IMR-90 (cell line): ENCODE measurements around the gene MRGPRX2. TPM values are rescaled to one million over a fixed set of nuclear protein-coding genes. Genes with fewer than 3 reads are reported as not detected.

Experiments used
- ATAC-seq: fragments of 200-7000 bp; cut with Tn5 transposase; 2 replicates; pipeline ENCODE4 v1.9.1; 2020; ENCODE audit warnings: low read depth, mild to moderate bottlenecking, moderate library complexity
- BruUV-seq: library from RNA; stranded (reverse); fragments of 400-500 nt; replicated peaks from 2 replicates; lab custom pipeline; 2021; lab: Mats Ljungman, UMichigan
- CTCF ChIA-PET: fragments of 300-600 bp; formaldehyde crosslinking; extraction: SDS; loops from one replicate; lab custom pipeline; 2021; ENCODE audit warnings: antibody characterized with exemption; lab: Yijun Ruan, JAX
- POLR2A ChIA-PET: fragments of 300-600 bp; sonication (Branson Sonifier 250); formaldehyde crosslinking; loops from one replicate; lab custom pipeline; 2022; ENCODE audit warnings: antibody characterized with exemption; ENCODE audit not compliant: unreplicated experiment; lab: Charles Lee
- DNase-seq: peaks from one replicate; pipeline ENCODE4 v3.0.0; 2013
- H2AFZ ChIP-seq: replicated peaks from 2 replicates; pipeline ENCODE3; 2013; ENCODE audit warnings: low read length, mild to moderate bottlenecking; ENCODE audit not compliant: poor library complexity
- H2AK5ac ChIP-seq: 2 replicates; pipeline ENCODE4 v1.6.1; 2013; ENCODE audit warnings: low read depth, low read length, inconsistent platforms
- H2AK9ac ChIP-seq: replicated peaks from 2 replicates; pipeline ENCODE3; 2013; ENCODE audit warnings: mild to moderate bottlenecking, low read depth, low read length, moderate library complexity; ENCODE audit not compliant: poor library complexity
- H2BK120ac ChIP-seq: 2 replicates; pipeline ENCODE4 v1.6.1; 2013; ENCODE audit warnings: low read depth, low read length, inconsistent platforms
- H2BK15ac ChIP-seq: 3 replicates; pipeline ENCODE4 v1.6.1; 2013; ENCODE audit warnings: low read depth, low read length, inconsistent platforms
- H2BK20ac ChIP-seq: 2 replicates; pipeline ENCODE4 v1.6.1; 2013; ENCODE audit warnings: low read depth, mild to moderate bottlenecking, inconsistent platforms, low read length, moderate library complexity
- H2BK5ac ChIP-seq: 2 replicates; pipeline ENCODE4 v1.6.1; 2013; ENCODE audit warnings: mild to moderate bottlenecking, low read depth, low read length, inconsistent platforms; ENCODE audit not compliant: poor library complexity, severe bottlenecking
- H3K14ac ChIP-seq: replicated peaks from 2 replicates; pipeline ENCODE4 v1.6.1; 2013; ENCODE audit warnings: low read depth, low read length, inconsistent platforms
- H3K18ac ChIP-seq: 2 replicates; pipeline ENCODE4 v1.6.1; 2013; ENCODE audit warnings: low read depth, low read length, control low read depth
- H3K23ac ChIP-seq: 2 replicates; pipeline ENCODE4 v1.6.1; 2013; ENCODE audit warnings: low read depth, low read length, inconsistent platforms
- H3K27ac ChIP-seq: 2 replicates; pipeline ENCODE4 v1.5.1; 2013; ENCODE audit warnings: mild to moderate bottlenecking, control low read depth, low read length; ENCODE audit not compliant: insufficient read depth
- H3K27me3 ChIP-seq: 2 replicates; pipeline ENCODE4 v1.6.1; 2013; ENCODE audit warnings: low read length; ENCODE audit not compliant: control insufficient read depth, insufficient read depth
- H3K36me3 ChIP-seq: 2 replicates; pipeline ENCODE4 v1.6.1; 2013; ENCODE audit warnings: low read length, mixed read lengths; ENCODE audit not compliant: control insufficient read depth, insufficient read depth
- H3K4ac ChIP-seq: 2 replicates; pipeline ENCODE4 v1.6.1; 2013; ENCODE audit warnings: low read depth, low read length, inconsistent platforms
- H3K4me1 ChIP-seq: 2 replicates; pipeline ENCODE4 v1.6.1; 2013; ENCODE audit warnings: low read length, mixed read lengths; ENCODE audit not compliant: control insufficient read depth, insufficient read depth
- H3K4me2 ChIP-seq: 2 replicates; pipeline ENCODE4 v1.6.1; 2013; ENCODE audit warnings: low read depth, mild to moderate bottlenecking, control low read depth, low read length, moderate library complexity
- H3K4me3 ChIP-seq: 2 replicates; pipeline ENCODE4 v1.5.1; 2013; ENCODE audit warnings: low read depth, mild to moderate bottlenecking, control low read depth, low read length, moderate library complexity; ENCODE audit not compliant: insufficient read depth
- H3K56ac ChIP-seq: 2 replicates; pipeline ENCODE4 v1.6.1; 2013; ENCODE audit warnings: low read length, inconsistent platforms; ENCODE audit not compliant: insufficient read depth; ENCODE audit errors: extremely low read depth
- H3K79me1 ChIP-seq, 2 experiments: 2 replicates each; pipeline ENCODE4 v1.6.1; 2013; ENCODE audit warnings: low read length in 2 of 2, inconsistent platforms in 1 of 2, low read depth in 1 of 2
- H3K9ac ChIP-seq: 2 replicates; pipeline ENCODE4 v1.6.1; 2013; ENCODE audit warnings: low read depth, low read length, control low read depth
- H3K9me1 ChIP-seq: 2 replicates; pipeline ENCODE4 v1.6.1; 2013; ENCODE audit warnings: low read length, inconsistent platforms; ENCODE audit not compliant: insufficient read depth
- H3K9me3 ChIP-seq: 2 replicates; pipeline ENCODE4 v1.6.1; 2013; ENCODE audit warnings: low read length; ENCODE audit not compliant: control insufficient read depth, insufficient read depth
- H4K20me1 ChIP-seq: 2 replicates; pipeline ENCODE4 v1.6.1; 2013; ENCODE audit warnings: low read length, inconsistent platforms; ENCODE audit not compliant: insufficient read depth
- H4K5ac ChIP-seq: 2 replicates; pipeline ENCODE4 v1.6.1; 2013; ENCODE audit warnings: mild to moderate bottlenecking, low read depth, low read length, control low read depth
- H4K8ac ChIP-seq, 2 experiments: 2 replicates each; pipeline ENCODE4 v1.6.1; 2013; ENCODE audit warnings: low read depth in 2 of 2, low read length in 2 of 2, control low read depth in 1 of 2, inconsistent platforms in 1 of 2
- H4K91ac ChIP-seq: 2 replicates; pipeline ENCODE4 v1.6.1; 2013; ENCODE audit warnings: low read depth, low read length, inconsistent platforms; ENCODE audit not compliant: insufficient read depth
- BHLHE40 ChIP-seq: fragments of 150-350 bp; IDR thresholded peaks from 2 replicates; pipeline ENCODE4 v1.6.1; 2016; ENCODE audit warnings: mild to moderate bottlenecking, low read depth, low read length
- CEBPB ChIP-seq: IDR thresholded peaks from 2 replicates; pipeline ENCODE4 v1.6.1; 2012; ENCODE audit warnings: low read depth, low read length, improper control_type of control experiment
- CHD1 ChIP-seq: IDR thresholded peaks from 2 replicates; pipeline ENCODE4 v1.6.1; 2012; ENCODE audit warnings: low read depth, low read length, improper control_type of control experiment
- CTCF ChIP-seq: conservative IDR thresholded peaks from 2 replicates; pipeline ENCODE4 v1.5.1; 2012; ENCODE audit warnings: mild to moderate bottlenecking, low read depth, low read length, improper control_type of control experiment
- ELK1 ChIP-seq: fragments of 150-350 bp; IDR thresholded peaks from 2 replicates; pipeline ENCODE4 v1.6.1; 2016; ENCODE audit warnings: low read depth, mild to moderate bottlenecking, low read length, moderate library complexity, borderline replicate concordance
- MAFK ChIP-seq: IDR thresholded peaks from 2 replicates; pipeline ENCODE4 v1.6.1; 2012; ENCODE audit warnings: low read depth, low read length, improper control_type of control experiment
- MAZ ChIP-seq: IDR thresholded peaks from 2 replicates; pipeline ENCODE4 v1.6.1; 2012; ENCODE audit warnings: low read depth, mild to moderate bottlenecking, low read length, improper control_type of control experiment, moderate library complexity, borderline replicate concordance
- MXI1 ChIP-seq: IDR thresholded peaks from 2 replicates; pipeline ENCODE4 v1.6.1; 2012; ENCODE audit warnings: low read depth, mild to moderate bottlenecking, low read length, moderate library complexity, borderline replicate concordance
- POLR2A ChIP-seq: IDR thresholded peaks from 2 replicates; pipeline ENCODE4 v1.6.1; 2012; ENCODE audit warnings: mild to moderate bottlenecking, low read depth, low read length
- RCOR1 ChIP-seq: IDR thresholded peaks from 2 replicates; pipeline ENCODE4 v1.6.1; 2012; ENCODE audit warnings: mild to moderate bottlenecking, low read length, improper control_type of control experiment; ENCODE audit not compliant: insufficient replicate concordance
- SMC3 ChIP-seq: fragments of 150-350 bp; IDR thresholded peaks from 2 replicates; pipeline ENCODE4 v1.6.1; 2016; ENCODE audit warnings: low read depth, mild to moderate bottlenecking, antibody characterized with exemption, low read length, moderate library complexity
- WGBS, 2 experiments: methylation state at CpG; one replicate each; pipeline versions ENCODE4 v1.1.5 to v1.1.7; 2013; ENCODE audit warnings: missing lambda C conversion rate in 2 of 2; ENCODE audit not compliant: insufficient read length in 1 of 2; ENCODE audit errors: extremely low coverage in 2 of 2; 5-methylcytosine and 5-hydroxymethylcytosine counted together
- dilution Hi-C: fragments of 300-500 bp; cut with HindIII; formaldehyde crosslinking; loops from one replicate; pipeline ENCODE4 v1.14.3; 2018; ENCODE audit warnings: low sequenced_read_pairs; ENCODE audit not compliant: unreplicated experiment
- in situ Hi-C: fragments of 300-500 bp; cut with MboI; formaldehyde crosslinking; loops from 3 replicates; pipeline ENCODE4 v1.14.3; 2019; ENCODE audit warnings: low sequenced_read_pairs, inconsistent platforms, mixed read lengths
- intact Hi-C: fragments of 100-400 bp; cut with micrococcal nuclease; formaldehyde crosslinking; loops from 2 replicates; pipeline ENCODE4 v1.10.0; 2022
- polyA plus RNA-seq, 3 experiments: library from polyadenylated mRNA; depleted of rRNA; stranded (reverse); fragments of >200 nt; gene quantifications; 2 replicates each; pipeline ENCODE4 v1.2.3, GENCODE V29; 2012; ENCODE audit warnings: low replicate concordance in 1 of 3
- total RNA-seq: library from RNA; depleted of rRNA; stranded (reverse); fragments of >200 nt; gene quantifications from 2 replicates; pipeline ENCODE4 v1.2.3, GENCODE V29; 2012
- TF ChIP-seq, protein P1 (sequence below): fragments of 150-350 bp; IDR thresholded peaks from 2 replicates; pipeline ENCODE4 v1.6.1; 2017; ENCODE audit warnings: mild to moderate bottlenecking, antibody characterized with exemption, low read length, low read depth

MRGPRX2 gene
- total and polyA plus RNA-seq, 2 of the 4 experiments (the other 2 are of a cell fraction), result not detected

DNA sequence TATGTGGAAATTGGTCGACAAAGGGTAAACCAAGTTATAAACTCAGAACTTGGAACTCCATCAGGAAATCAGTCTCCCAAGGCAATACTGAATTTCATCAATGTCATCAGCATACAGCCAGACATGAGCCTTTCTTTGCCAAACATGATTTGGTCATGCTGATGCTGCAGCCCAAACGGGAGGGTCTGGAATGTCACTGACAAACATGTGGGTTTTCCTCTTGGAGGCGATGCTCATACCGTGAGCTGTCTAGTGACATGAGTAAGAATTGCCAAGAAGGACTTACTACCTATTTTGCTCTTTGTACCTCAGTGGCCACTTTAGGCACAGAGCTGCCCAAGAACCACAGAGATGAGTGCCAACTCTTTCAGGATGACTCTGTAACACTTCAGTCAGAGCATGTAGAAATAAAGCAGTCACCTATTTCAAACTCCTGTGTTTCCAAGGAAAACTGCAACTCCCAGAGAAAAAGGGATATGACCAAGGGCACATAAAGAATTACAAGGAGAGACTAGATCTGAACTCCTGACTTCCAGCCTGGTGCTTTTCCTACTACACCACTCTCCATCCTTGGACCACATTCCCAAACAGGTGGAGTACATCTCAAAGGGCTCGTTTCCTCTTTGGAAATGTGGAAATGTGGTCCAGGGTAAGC, 24.3 kb upstream of the MRGPRX2 start:
- ChIA-PET CTCF (interaction anchor here (0.6 kb wide), 1 partner anchor 567 kb away, joined by 3 read pairs; no protein-coding TSS in a partner anchor), POLR2A (no interaction called here)
- Histone ChIP-seq H3K4me3 (no peak overlapping the region), H2BK5ac (no peak overlapping the region), H3K27me3 (peaks cover 7% of the 10 kb centered on the region), H3K79me1 (no peaks in the 10 kb centered on the region), H2AFZ (no peak overlapping the region), H3K18ac (no peak overlapping the region), H2BK15ac (no peak overlapping the region), H4K91ac (no peak overlapping the region), H4K5ac (no peak overlapping the region), H4K20me1 (no peaks in the 10 kb centered on the region), H3K27ac (no peak overlapping the region), H3K4me1 (no peaks in the 10 kb centered on the region), H2BK120ac (no peak overlapping the region), H3K36me3 (no peaks in the 10 kb centered on the region), H2AK9ac (no peak overlapping the region), H3K4me2 (no peak overlapping the region), H3K23ac (no peak overlapping the region), H3K9ac (no peak overlapping the region), H3K9me3 (no peaks in the 10 kb centered on the region), H3K14ac (no peak overlapping the region), H2BK20ac (no peak overlapping the region), H4K8ac (no peak overlapping the region), H3K4ac (no peak overlapping the region), H3K56ac (no peak overlapping the region), H2AK5ac (no peak overlapping the region), H3K9me1 (no peaks in the 10 kb centered on the region)
- TF ChIP-seq RCOR1 (no peak), MAZ (no peak), CEBPB (no peak), POLR2A (no peak), BHLHE40 (no peak), ELK1 (no peak), MXI1 (no peak), CTCF (no peak), SMC3 (no peak), MAFK (no peak), CHD1 (no peak)
- TF ChIP-seq, protein P1, sequence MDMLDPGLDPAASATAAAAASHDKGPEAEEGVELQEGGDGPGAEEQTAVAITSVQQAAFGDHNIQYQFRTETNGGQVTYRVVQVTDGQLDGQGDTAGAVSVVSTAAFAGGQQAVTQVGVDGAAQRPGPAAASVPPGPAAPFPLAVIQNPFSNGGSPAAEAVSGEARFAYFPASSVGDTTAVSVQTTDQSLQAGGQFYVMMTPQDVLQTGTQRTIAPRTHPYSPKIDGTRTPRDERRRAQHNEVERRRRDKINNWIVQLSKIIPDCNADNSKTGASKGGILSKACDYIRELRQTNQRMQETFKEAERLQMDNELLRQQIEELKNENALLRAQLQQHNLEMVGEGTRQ, result no peak
- intact Hi-C loops, result no loop called here
- DNase-seq (no peak), ATAC-seq (no peak)
- in situ Hi-C loops, result loop anchor here (25.0 kb wide), 1 partner anchor 678 kb away; no protein-coding TSS in a partner anchor
- dilution Hi-C loops, result no loop called here
- no CpG with 5 or more reads among the region's 5 CpGs for WGBS, 2 experiments
- no TSS peak for BruUV-seq
